HepG2 (cell line): ENCODE data around the gene ING5. TPM values are rescaled to one million over a fixed set of nuclear protein-coding genes. Genes with fewer than 3 reads are reported as not detected.

Experiments
- EP300 ChIP-seq, 3 experiments: sonication (generic) in 1 of 3; formaldehyde crosslinking in 1 of 3; IDR thresholded peaks; 2 replicates each; pipeline versions ENCODE4 v1.5.1 to v1.6.1; 2011 to 2020; ENCODE audit warnings: low read depth in 2 of 3, low read length in 2 of 3, borderline replicate concordance in 1 of 3, improper control_type of control experiment in 1 of 3, mild to moderate bottlenecking in 1 of 3, missing genetic modification reagents in 1 of 3, moderate library complexity in 1 of 3
- FLYWCH1 ChIP-seq: sonication (generic); formaldehyde crosslinking; IDR thresholded peaks from 2 replicates; pipeline ENCODE4 v1.8.1; 2023; ENCODE audit warnings: mild to moderate bottlenecking, missing genetic modification reagents
- GATA4 ChIP-seq: sonication (generic); IDR thresholded peaks from 2 replicates; pipeline ENCODE4 v1.6.1; 2016; ENCODE audit warnings: antibody characterized with exemption, low read depth, borderline replicate concordance
- HIVEP1 ChIP-seq: sonication (generic); formaldehyde crosslinking; IDR thresholded peaks from 2 replicates; pipeline ENCODE4 v1.4.0; 2020; ENCODE audit warnings: mild to moderate bottlenecking, missing genetic modification reagents
- IRX3 ChIP-seq: sonication (generic); formaldehyde crosslinking; IDR thresholded peaks from 2 replicates; pipeline ENCODE4 v1.8.1; 2023; ENCODE audit warnings: mild to moderate bottlenecking, low read depth, missing genetic modification reagents, borderline replicate concordance
- KDM1A ChIP-seq: IDR thresholded peaks from 2 replicates; pipeline ENCODE4 v1.6.1; 2016; ENCODE audit warnings: missing compliant biosample characterization
- MAFF ChIP-seq: IDR thresholded peaks from 2 replicates; pipeline ENCODE4 v1.6.1; 2011; ENCODE audit warnings: low read depth, low read length, improper control_type of control experiment
- NFKB2 ChIP-seq: sonication (generic); formaldehyde crosslinking; IDR thresholded peaks from 2 replicates; pipeline ENCODE4 v1.4.0; 2020; ENCODE audit warnings: missing genetic modification reagents, borderline replicate concordance
- PRMT3 ChIP-seq: sonication (generic); formaldehyde crosslinking; IDR thresholded peaks from 2 replicates; pipeline ENCODE4 v1.8.1; 2022; ENCODE audit warnings: low read depth, mild to moderate bottlenecking, moderate library complexity, missing genetic modification reagents, borderline replicate concordance
- RARG ChIP-seq: sonication (generic); formaldehyde crosslinking; IDR thresholded peaks from 2 replicates; pipeline ENCODE4 v1.4.0; 2020; ENCODE audit warnings: low read depth, mild to moderate bottlenecking, missing genetic modification reagents
- SOX6 ChIP-seq, 2 experiments: fragments of 450-650 bp in 1 of 2; sonication (generic) in 1 of 2; formaldehyde crosslinking in 1 of 2; IDR thresholded peaks; 2 replicates each; pipeline versions ENCODE4 v1.4.0 to v1.6.1; 2017 to 2020; ENCODE audit warnings: antibody characterized with exemption in 1 of 2, mild to moderate bottlenecking in 1 of 2, missing genetic modification reagents in 1 of 2
- SRSF1 ChIP-seq: fragments of 200-400 bp; formaldehyde crosslinking; optimal IDR thresholded peaks from 2 replicates; pipeline ENCODE3; 2017; ENCODE audit warnings: mild to moderate bottlenecking, low read depth, low read length, moderate library complexity
- ZFP36L1 ChIP-seq: sonication (generic); formaldehyde crosslinking; IDR thresholded peaks from 2 replicates; pipeline ENCODE4 v1.8.0; 2022; ENCODE audit warnings: mild to moderate bottlenecking, missing genetic modification reagents, moderate library complexity
- ZFP82 ChIP-seq: sonication (generic); formaldehyde crosslinking; IDR thresholded peaks from 2 replicates; pipeline ENCODE4 v1.5.1; 2020; ENCODE audit warnings: mild to moderate bottlenecking, missing genetic modification reagents, borderline replicate concordance
- ZNF24 ChIP-seq: fragments of 450-650 bp; IDR thresholded peaks from 2 replicates; pipeline ENCODE4 v1.6.1; 2017; ENCODE audit warnings: antibody characterized with exemption, mild to moderate bottlenecking
- ZNF333 ChIP-seq: sonication (generic); formaldehyde crosslinking; IDR thresholded peaks from 2 replicates; pipeline ENCODE4 v1.4.0; 2020; ENCODE audit warnings: mild to moderate bottlenecking, missing genetic modification reagents, borderline replicate concordance
- ZNF33B ChIP-seq: sonication (generic); formaldehyde crosslinking; IDR thresholded peaks from 2 replicates; pipeline ENCODE4 v1.5.1; 2020; ENCODE audit warnings: mild to moderate bottlenecking, missing genetic modification reagents
- ZNF564 ChIP-seq: sonication (generic); formaldehyde crosslinking; IDR thresholded peaks from 2 replicates; pipeline ENCODE4 v1.8.1; 2023; ENCODE audit warnings: mild to moderate bottlenecking, missing genetic modification reagents
- polyA plus RNA-seq, 8 experiments: library from polyadenylated mRNA; depleted of rRNA in 3 of 8; stranded (reverse) in 7 of 8; unstranded in 1 of 8; fragments of >200 nt; fragmentation: Illumina TruSeq in 4 of 8; extraction: Trizol in 4 of 8; gene quantifications; 2 replicates each; pipeline versions ENCODE4 v1.2.1 to v1.2.3, GENCODE V29; 2011 to 2016; ENCODE audit warnings: low read depth in 4 of 8, missing spikeins in 1 of 8, mixed read lengths in 1 of 8; ENCODE audit not compliant: insufficient read depth in 1 of 8
- total RNA-seq, 5 experiments: library from RNA; depleted of rRNA; stranded (reverse); fragments of >200 nt; fragmentation: Illumina TruSeq; extraction: Trizol; gene quantifications; 2 replicates each; pipeline ENCODE4 v1.2.3, GENCODE V29; 2016; ENCODE audit warnings: low read depth in 1 of 5
- TF ChIP-seq, protein P1 (sequence below): sonication (generic); formaldehyde crosslinking; IDR thresholded peaks from 2 replicates; pipeline ENCODE4 v1.4.0; 2020; ENCODE audit warnings: missing genetic modification reagents
- TF ChIP-seq, protein P2 (sequence below): sonication (generic); formaldehyde crosslinking; IDR thresholded peaks from 2 replicates; pipeline ENCODE4 v1.4.0; 2020; ENCODE audit warnings: missing genetic modification reagents, mild to moderate bottlenecking, borderline replicate concordance
- TF ChIP-seq, protein P3 (sequence below): sonication (generic); formaldehyde crosslinking; conservative IDR thresholded peaks from 2 replicates; pipeline ENCODE4 v1.8.0; 2022; ENCODE audit warnings: low read depth, missing genetic modification reagents
- TF ChIP-seq, protein P4 (sequence below): sonication (generic); formaldehyde crosslinking; IDR thresholded peaks from 2 replicates; pipeline ENCODE4 v1.4.0; 2020; ENCODE audit warnings: missing genetic modification reagents

ING5 gene
- total and polyA plus RNA-seq, 2 of the 13 experiments (the other 11 are each of a cell fraction or from before 2014, with no cell fraction given): 61.9 to 71.9 TPM

DNA sequence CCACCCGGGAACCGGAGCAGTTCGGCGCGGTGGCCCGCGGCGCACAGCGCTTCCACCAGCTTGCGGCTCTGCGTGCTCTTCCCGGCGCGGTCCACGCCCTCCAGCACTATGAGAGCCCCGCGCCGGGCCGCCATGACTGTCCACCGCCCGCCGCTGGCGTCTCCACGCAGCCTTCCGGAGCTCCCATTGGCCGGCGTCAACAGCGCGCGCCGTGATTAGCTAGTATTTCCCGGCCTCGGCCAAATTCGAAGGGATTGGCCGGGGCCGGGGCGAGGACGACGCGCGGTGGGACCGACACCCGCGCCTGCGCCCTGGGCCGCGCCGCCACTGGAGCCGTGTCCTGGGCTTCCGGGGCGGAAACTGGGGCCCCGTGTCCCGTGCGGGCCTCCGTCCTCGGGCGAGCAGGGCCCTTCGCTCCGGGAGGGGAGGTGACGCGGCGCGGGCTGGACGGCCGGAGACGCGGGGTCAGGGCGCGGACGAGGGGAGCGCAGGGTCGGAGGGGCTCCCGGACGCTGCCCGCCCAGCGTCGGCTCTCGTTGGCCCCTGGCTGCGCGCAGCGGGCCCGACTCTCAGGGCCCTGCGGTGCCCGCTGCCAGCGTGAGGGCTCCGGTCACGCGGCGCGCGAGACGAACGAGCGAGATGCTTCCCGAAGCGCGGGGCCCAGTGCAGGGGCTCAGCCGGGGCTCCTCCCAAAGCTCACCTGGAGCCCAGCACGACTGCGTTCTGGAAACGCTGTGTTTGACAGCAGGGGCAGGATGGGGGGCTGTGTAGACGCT is 15.0 kb upstream of the ING5 start, which contains the start of gene DTYMK (continued):
- TF ChIP-seq SOX6 (IDR thresholded peaks at IDR 0.05): no peak
- peak; percentile 16; the same call in 1 of the 2 replicates for TF ChIP-seq SOX6 (CRISPR knock-in tag; IDR thresholded peaks at IDR 0.05)
- peak; percentile 57; the same call in 1 of the 2 replicates for TF ChIP-seq NFKB2 (CRISPR knock-in tag)
- TF ChIP-seq KDM1A (CRISPR knock-in tag): no peak
- peak; percentile 66; the same call in 1 of the 2 replicates for TF ChIP-seq ZNF24
- TF ChIP-seq SRSF1: no peak
- TF ChIP-seq ZFP82 (CRISPR knock-in tag): peak; percentile 76; the same call in 1 of the 2 replicates
- TF ChIP-seq PRMT3 (CRISPR knock-in tag): peak; percentile 58; the same call in 1 of the 2 replicates
- TF ChIP-seq EP300 (IDR thresholded peaks at IDR 0.05; ENCODE audit: low read depth in 2 of 2, low read length in 2 of 2): 0 out of 4 replicates have a peak, but pooled peaks of 1 of the 2 experiments have one; percentile 34
- no peak; the same call in 1 of the 2 replicates for TF ChIP-seq EP300 (CRISPR knock-in tag; IDR thresholded peaks at IDR 0.05; ENCODE audit: borderline replicate concordance)
- TF ChIP-seq GATA4: 0 out of 2 replicates have a peak, but pooled peaks have one; percentile 28
- TF ChIP-seq ZNF333 (CRISPR knock-in tag): 0 out of 2 replicates have a peak, but pooled peaks have one; percentile 72
- TF ChIP-seq RARG (CRISPR knock-in tag): peak; percentile 94; the same call in 1 of the 2 replicates
- TF ChIP-seq, protein P1, sequence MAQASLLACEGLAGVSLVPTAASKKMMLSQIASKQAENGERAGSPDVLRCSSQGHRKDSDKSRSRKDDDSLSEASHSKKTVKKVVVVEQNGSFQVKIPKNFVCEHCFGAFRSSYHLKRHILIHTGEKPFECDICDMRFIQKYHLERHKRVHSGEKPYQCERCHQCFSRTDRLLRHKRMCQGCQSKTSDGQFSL (CRISPR knock-in tag): no peak; the same call in 1 of the 2 replicates
- no peak for TF ChIP-seq MAFF
- 0 out of 2 replicates have a peak, but pooled peaks have one; percentile 40 for TF ChIP-seq HIVEP1 (CRISPR knock-in tag)
- TF ChIP-seq ZNF564 (CRISPR knock-in tag): peak; percentile 85
- TF ChIP-seq ZNF33B (CRISPR knock-in tag): 0 out of 2 replicates have a peak, but pooled peaks have one; percentile 24
- TF ChIP-seq IRX3 (CRISPR knock-in tag): 0 out of 2 replicates have a peak, but pooled peaks have one; percentile 45
- peak; percentile 97 for TF ChIP-seq ZFP36L1 (CRISPR knock-in tag)
- TF ChIP-seq, protein P2, sequence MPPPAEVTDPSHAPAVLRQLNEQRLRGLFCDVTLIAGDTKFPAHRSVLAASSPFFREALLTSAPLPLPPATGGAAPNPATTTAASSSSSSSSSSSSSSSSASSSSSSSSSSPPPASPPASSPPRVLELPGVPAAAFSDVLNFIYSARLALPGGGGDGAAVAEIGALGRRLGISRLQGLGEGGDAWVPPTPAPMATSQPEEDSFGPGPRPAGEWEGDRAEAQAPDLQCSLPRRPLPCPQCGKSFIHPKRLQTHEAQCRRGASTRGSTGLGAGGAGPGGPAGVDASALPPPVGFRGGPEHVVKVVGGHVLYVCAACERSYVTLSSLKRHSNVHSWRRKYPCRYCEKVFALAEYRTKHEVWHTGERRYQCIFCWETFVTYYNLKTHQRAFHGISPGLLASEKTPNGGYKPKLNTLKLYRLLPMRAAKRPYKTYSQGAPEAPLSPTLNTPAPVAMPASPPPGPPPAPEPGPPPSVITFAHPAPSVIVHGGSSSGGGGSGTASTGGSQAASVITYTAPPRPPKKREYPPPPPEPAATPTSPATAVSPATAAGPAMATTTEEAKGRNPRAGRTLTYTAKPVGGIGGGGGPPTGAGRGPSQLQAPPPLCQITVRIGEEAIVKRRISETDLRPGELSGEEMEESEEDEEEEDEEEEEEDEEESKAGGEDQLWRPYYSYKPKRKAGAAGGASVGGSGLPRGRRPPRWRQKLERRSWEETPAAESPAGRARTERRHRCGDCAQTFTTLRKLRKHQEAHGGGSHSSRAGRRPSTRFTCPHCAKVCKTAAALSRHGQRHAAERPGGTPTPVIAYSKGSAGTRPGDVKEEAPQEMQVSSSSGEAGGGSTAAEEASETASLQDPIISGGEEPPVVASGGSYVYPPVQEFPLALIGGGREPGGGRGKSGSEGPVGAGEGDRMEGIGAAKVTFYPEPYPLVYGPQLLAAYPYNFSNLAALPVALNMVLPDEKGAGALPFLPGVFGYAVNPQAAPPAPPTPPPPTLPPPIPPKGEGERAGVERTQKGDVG (CRISPR knock-in tag): no peak; the same call in 1 of the 2 replicates
- TF ChIP-seq FLYWCH1 (CRISPR knock-in tag): no peak; the same call in 1 of the 2 replicates
- TF ChIP-seq, protein P3, sequence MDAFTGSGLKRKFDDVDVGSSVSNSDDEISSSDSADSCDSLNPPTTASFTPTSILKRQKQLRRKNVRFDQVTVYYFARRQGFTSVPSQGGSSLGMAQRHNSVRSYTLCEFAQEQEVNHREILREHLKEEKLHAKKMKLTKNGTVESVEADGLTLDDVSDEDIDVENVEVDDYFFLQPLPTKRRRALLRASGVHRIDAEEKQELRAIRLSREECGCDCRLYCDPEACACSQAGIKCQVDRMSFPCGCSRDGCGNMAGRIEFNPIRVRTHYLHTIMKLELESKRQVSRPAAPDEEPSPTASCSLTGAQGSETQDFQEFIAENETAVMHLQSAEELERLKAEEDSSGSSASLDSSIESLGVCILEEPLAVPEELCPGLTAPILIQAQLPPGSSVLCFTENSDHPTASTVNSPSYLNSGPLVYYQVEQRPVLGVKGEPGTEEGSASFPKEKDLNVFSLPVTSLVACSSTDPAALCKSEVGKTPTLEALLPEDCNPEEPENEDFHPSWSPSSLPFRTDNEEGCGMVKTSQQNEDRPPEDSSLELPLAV (CRISPR knock-in tag): peak; percentile 39; the same call in 1 of the 2 replicates
- TF ChIP-seq, protein P4, sequence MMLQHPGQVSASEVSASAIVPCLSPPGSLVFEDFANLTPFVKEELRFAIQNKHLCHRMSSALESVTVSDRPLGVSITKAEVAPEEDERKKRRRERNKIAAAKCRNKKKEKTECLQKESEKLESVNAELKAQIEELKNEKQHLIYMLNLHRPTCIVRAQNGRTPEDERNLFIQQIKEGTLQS (CRISPR knock-in tag): no peak; the same call in 1 of the 2 replicates
